ENCODE data around the gene ERBB3. TPM values are rescaled to one million over a fixed set of nuclear protein-coding genes. Genes with fewer than 3 reads are reported as not detected.

ERBB3 gene
- polyA plus RNA-seq, 4 donors: 73.9 to 92.9 (median 83.1) TPM

DNA sequence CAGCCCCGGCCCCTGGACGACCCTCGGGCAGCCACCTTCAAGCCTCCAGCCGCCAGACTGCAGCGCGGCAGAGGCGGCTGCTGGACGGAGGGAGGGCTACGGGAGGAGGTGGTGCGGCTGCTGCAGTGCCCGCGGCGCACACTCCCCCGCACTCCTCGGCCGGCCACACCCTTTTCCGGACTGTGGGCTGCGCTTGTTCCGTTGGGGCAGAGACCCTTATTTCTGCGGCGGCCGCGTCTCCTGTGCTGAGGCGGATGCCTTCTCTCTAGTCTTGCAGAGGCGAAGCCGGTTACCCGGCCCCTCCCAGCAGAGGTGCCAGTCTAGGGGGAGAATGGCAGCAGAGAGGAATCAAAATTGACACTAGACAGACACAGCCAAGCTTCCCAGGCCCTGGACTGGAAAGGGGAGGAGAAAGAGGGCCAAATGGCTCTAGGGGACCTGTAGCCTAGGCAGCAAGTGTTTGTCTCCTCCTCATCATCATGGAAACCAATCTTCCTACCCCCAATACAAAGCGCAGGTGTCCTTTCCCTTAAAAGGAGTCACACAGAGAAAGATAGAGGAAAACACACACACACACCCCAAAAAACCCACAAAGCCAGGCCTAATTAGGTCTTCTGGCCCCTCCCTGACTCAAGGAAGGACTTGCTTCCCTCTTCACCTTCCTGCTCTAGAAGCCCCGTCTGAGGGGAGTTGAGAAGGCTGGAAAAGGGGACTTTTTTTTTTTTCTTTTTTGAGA is 49.4 kb downstream of the ERBB3 start:
- peak in 1 of 4 donors; percentile 28 for DNase-seq (ENCODE audit: low read depth in 4 of 4, low spot score in 3 of 4)

GRCh38 chr12:56129942-56130495 is 50.1 kb downstream of the ERBB3 start:
- no peak for DNase-seq (ENCODE audit: low read depth in 4 of 4, low spot score in 3 of 4)

- no peak for DNase-seq (ENCODE audit: low read depth in 4 of 4, low spot score in 3 of 4)
Observed at GRCh38 chr12:56130876-56131275, 50.9 kb downstream of the ERBB3 start.

- no peak for DNase-seq (ENCODE audit: low read depth in 4 of 4, low spot score in 3 of 4)
Observed at GRCh38 chr12:56134897-56135296, 54.9 kb downstream of the ERBB3 start.

- DNase-seq (ENCODE audit: low read depth in 4 of 4, low spot score in 3 of 4): no peak
Observed at GRCh38 chr12:56137853-56138571, 58.0 kb downstream of the ERBB3 start.

- DNase-seq (ENCODE audit: low read depth in 4 of 4, low spot score in 3 of 4): no peak
Observed at GRCh38 chr12:56141946-56142784, 62.2 kb downstream of the ERBB3 start.

- DNase-seq (ENCODE audit: low read depth in 4 of 4, low spot score in 3 of 4): no peak
Observed at GRCh38 chr12:56143217-56143616, 63.3 kb downstream of the ERBB3 start.

GRCh38 chr12:56143870-56144269 is 63.9 kb downstream of the ERBB3 start:
- no peak for DNase-seq (ENCODE audit: low read depth in 4 of 4, low spot score in 3 of 4)

- no peak for DNase-seq (ENCODE audit: low read depth in 4 of 4, low spot score in 3 of 4)
Observed at GRCh38 chr12:56145217-56145616, 65.3 kb downstream of the ERBB3 start.

GRCh38 chr12:56146492-56147460 is 66.8 kb downstream of the ERBB3 start:
- DNase-seq (ENCODE audit: low read depth in 4 of 4, low spot score in 3 of 4): no peak

DNA sequence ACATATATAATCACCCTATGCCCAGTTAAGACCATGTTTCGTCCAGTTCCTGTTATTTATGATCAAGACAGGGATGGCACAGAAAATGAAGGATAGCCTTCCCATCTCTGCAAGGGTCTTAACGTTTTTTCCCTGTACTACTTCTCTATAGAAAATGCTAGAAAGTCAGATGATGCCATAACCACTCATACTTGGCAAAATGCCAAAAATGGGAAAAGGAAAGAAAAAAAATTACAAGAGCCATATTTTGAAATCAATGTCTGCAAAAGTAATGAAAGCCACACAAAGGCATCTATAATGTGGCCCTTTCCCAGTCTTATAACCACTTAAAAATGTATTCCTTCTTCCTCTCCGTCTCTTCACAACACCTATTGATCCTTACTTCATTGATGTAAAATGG is 70.6 kb downstream of the ERBB3 start:
- DNase-seq (ENCODE audit: low read depth in 4 of 4, low spot score in 3 of 4): no peak

- DNase-seq (ENCODE audit: low read depth in 4 of 4, low spot score in 3 of 4): peak in 3 of 4 donors; percentile 27 to 38 (median 33)
Observed at GRCh38 chr12:56151672-56152131, 71.7 kb downstream of the ERBB3 start.

DNA sequence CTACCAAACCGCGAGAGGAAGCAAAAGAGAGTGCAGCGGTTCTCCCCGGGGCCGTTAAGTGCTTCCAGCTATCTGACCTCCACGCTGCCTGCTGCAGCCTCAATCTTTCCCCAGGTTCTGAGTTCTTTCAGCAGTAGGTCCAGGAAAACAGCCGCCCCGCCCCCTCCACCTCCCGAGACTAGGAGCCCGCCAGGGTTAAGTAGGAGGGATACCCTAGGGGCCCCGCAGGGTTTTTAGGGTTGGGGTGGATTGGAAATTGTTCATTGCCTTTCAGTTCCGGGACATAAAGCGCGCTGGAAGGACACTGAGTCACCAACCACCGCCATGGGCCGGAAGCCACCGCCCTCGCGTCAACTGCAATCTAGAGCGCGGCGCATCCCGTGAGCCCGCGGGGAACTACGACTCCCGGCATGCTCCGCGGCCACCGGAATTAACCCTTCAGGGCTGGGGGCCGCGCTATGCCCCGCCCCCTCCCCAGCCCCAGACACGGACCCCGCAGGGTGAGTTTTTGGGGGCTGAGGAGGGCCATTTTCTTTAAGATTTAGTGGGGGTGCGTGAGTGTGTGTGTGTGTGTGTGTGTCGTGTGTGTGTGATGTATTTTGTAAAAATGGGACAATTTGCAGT is 72.3 kb downstream of the ERBB3 start, which contains the start of gene MYL6B:
Gene MYL6B (plus strand): TSS at position 456 of the 624 bp plus-strand sequence. CDS start 1,332 bp downstream, outside the sequence.
- peak; percentile 82 to 87 (median 86) for DNase-seq (ENCODE audit: low read depth in 4 of 4, low spot score in 3 of 4)

Other genes with a start within 250 kb of the ERBB3 start
- gene MMP19, start 237.2 kb upstream of the ERBB3 start, polyA plus RNA-seq (ENCODE audit: insufficient read length in 4 of 4): 1 to 10 TPM in 2 of 4 donors, under 1 TPM in 2; 0.55 to 1.2 (median 0.98) TPM
- gene PYM1, start 152.3 kb upstream of the ERBB3 start, polyA plus RNA-seq (ENCODE audit: insufficient read length in 4 of 4): 10 to 100 TPM; 33.6 to 41.2 (median 39.1) TPM
- 10 to 100 TPM; 13.9 to 23.4 (median 20.0) TPM for gene DGKA, start 149.0 kb upstream of the ERBB3 start, polyA plus RNA-seq (ENCODE audit: insufficient read length in 4 of 4)
- 1 to 10 TPM; 2.1 to 3.5 (median 3.1) TPM for gene PMEL, start 114.1 kb upstream of the ERBB3 start, polyA plus RNA-seq (ENCODE audit: insufficient read length in 4 of 4)
- 10 to 100 TPM; 59.9 to 66.0 (median 63.7) TPM for gene CDK2, start 113.3 kb upstream of the ERBB3 start, polyA plus RNA-seq (ENCODE audit: insufficient read length in 4 of 4)
- gene RAB5B, start 106.1 kb upstream of the ERBB3 start, polyA plus RNA-seq (ENCODE audit: insufficient read length in 4 of 4): 100 to 1,000 TPM; 157 to 181 (median 171) TPM
- gene SUOX, start 82.9 kb upstream of the ERBB3 start, polyA plus RNA-seq (ENCODE audit: insufficient read length in 4 of 4): 10 to 100 TPM; 44.3 to 52.8 (median 46.7) TPM
- 10 to 100 TPM; 15.4 to 18.5 (median 17.0) TPM for gene IKZF4, start 59.1 kb upstream of the ERBB3 start, polyA plus RNA-seq (ENCODE audit: insufficient read length in 4 of 4)
- 100 to 1,000 TPM; 124 to 544 (median 254) TPM for gene RPS26, start 38.2 kb upstream of the ERBB3 start, polyA plus RNA-seq (ENCODE audit: insufficient read length in 4 of 4)
- 100 to 1,000 TPM; 146 to 157 (median 151) TPM for gene PA2G4, start 24.4 kb downstream of the ERBB3 start, polyA plus RNA-seq (ENCODE audit: insufficient read length in 4 of 4)
- 1,000 to 10,000 TPM; 4,780 to 5,144 (median 4,856) TPM for gene RPL41, start 36.5 kb downstream of the ERBB3 start, polyA plus RNA-seq (ENCODE audit: insufficient read length in 4 of 4)
- gene ZC3H10, start 38.1 kb downstream of the ERBB3 start, polyA plus RNA-seq (ENCODE audit: insufficient read length in 4 of 4): 1 to 10 TPM; 6.5 to 7.4 (median 7.2) TPM
- 10 to 100 TPM; 71.0 to 84.0 (median 79.2) TPM for gene ESYT1, start 48.1 kb downstream of the ERBB3 start, polyA plus RNA-seq (ENCODE audit: insufficient read length in 4 of 4)
- 100 to 1,000 TPM; 157 to 173 (median 167) TPM for gene MYL6B, start 72.4 kb downstream of the ERBB3 start, polyA plus RNA-seq (ENCODE audit: insufficient read length in 4 of 4)
- 1,000 to 10,000 TPM; 1,704 to 1,897 (median 1,779) TPM for gene MYL6, start 78.2 kb downstream of the ERBB3 start, polyA plus RNA-seq (ENCODE audit: insufficient read length in 4 of 4)
- gene SMARCC2, start 109.3 kb downstream of the ERBB3 start, polyA plus RNA-seq (ENCODE audit: insufficient read length in 4 of 4): 100 to 1,000 TPM; 110 to 133 (median 130) TPM
- 10 to 100 TPM; 43.5 to 45.8 (median 44.0) TPM for gene RNF41, start 141.8 kb downstream of the ERBB3 start, polyA plus RNA-seq (ENCODE audit: insufficient read length in 4 of 4)
- 10 to 100 TPM; 28.4 to 35.3 (median 31.8) TPM for gene NABP2, start 144.2 kb downstream of the ERBB3 start, polyA plus RNA-seq (ENCODE audit: insufficient read length in 4 of 4)
- 10 to 100 TPM; 46.7 to 76.7 (median 52.3) TPM for gene SLC39A5, start 149.9 kb downstream of the ERBB3 start, polyA plus RNA-seq (ENCODE audit: insufficient read length in 4 of 4)
- gene ANKRD52, start 178.2 kb downstream of the ERBB3 start, polyA plus RNA-seq (ENCODE audit: insufficient read length in 4 of 4): 10 to 100 TPM; 28.2 to 32.0 (median 30.3) TPM
- gene COQ10A, start 186.8 kb downstream of the ERBB3 start, polyA plus RNA-seq (ENCODE audit: insufficient read length in 4 of 4): 10 to 100 TPM; 15.2 to 17.7 (median 16.9) TPM
- 100 to 1,000 TPM; 185 to 206 (median 202) TPM for gene CS, start 220.2 kb downstream of the ERBB3 start, polyA plus RNA-seq (ENCODE audit: insufficient read length in 4 of 4)
- gene CNPY2, start 235.8 kb downstream of the ERBB3 start, polyA plus RNA-seq (ENCODE audit: insufficient read length in 4 of 4): 100 to 1,000 TPM; 145 to 167 (median 153) TPM

All from right renal pelvis (tissue), 4 donors.